D721Med (cell line): ENCODE measurements around the gene BTBD7.
A peak's percentile ranks its signal among the peaks of the same experiment; 100 is the strongest.

Source experiments
- DNase-seq: peaks from one replicate; pipeline ENCODE4 v3.0.0; 2011; ENCODE audit warnings: low spot score; ENCODE audit not compliant: insufficient read length
- FAIRE-seq: peaks from 2 replicates; lab custom pipeline; 2011; peaks lifted over from hg19 to GRCh38; lab: Jason Lieb, UNC
- TF ChIP-seq, protein P1 (sequence below): IDR thresholded peaks from 2 replicates; pipeline ENCODE4 v1.5.1; 2012; ENCODE audit warnings: mild to moderate bottlenecking, control low read depth; ENCODE audit not compliant: insufficient read depth; ENCODE audit errors: missing control alignments

Gene BTBD7

DNA sequence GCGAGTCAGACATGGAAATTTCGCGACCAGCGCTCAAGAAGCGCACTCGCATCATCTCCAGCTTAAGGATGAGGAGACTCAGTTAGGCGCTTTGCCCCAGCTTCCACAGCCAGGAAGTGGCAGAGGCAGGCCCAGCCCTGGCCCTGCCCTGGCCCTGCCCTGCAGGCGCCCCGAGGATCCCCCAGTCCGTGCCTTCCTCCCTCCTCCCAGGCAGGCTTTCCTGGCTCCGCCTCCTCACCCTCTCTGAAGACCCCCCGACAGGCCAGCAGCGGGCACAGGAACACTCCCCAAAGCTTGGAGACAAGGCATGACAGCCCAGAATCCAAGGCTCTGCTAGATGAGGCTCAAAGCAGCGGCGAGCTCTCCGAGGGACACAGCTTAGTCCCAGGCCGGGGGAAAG is 100.7 kb downstream of the BTBD7 start:
- DNase-seq (no peak), FAIRE-seq (no peak)
- TF ChIP-seq, protein P1, sequence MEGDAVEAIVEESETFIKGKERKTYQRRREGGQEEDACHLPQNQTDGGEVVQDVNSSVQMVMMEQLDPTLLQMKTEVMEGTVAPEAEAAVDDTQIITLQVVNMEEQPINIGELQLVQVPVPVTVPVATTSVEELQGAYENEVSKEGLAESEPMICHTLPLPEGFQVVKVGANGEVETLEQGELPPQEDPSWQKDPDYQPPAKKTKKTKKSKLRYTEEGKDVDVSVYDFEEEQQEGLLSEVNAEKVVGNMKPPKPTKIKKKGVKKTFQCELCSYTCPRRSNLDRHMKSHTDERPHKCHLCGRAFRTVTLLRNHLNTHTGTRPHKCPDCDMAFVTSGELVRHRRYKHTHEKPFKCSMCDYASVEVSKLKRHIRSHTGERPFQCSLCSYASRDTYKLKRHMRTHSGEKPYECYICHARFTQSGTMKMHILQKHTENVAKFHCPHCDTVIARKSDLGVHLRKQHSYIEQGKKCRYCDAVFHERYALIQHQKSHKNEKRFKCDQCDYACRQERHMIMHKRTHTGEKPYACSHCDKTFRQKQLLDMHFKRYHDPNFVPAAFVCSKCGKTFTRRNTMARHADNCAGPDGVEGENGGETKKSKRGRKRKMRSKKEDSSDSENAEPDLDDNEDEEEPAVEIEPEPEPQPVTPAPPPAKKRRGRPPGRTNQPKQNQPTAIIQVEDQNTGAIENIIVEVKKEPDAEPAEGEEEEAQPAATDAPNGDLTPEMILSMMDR: no peak

DNA sequence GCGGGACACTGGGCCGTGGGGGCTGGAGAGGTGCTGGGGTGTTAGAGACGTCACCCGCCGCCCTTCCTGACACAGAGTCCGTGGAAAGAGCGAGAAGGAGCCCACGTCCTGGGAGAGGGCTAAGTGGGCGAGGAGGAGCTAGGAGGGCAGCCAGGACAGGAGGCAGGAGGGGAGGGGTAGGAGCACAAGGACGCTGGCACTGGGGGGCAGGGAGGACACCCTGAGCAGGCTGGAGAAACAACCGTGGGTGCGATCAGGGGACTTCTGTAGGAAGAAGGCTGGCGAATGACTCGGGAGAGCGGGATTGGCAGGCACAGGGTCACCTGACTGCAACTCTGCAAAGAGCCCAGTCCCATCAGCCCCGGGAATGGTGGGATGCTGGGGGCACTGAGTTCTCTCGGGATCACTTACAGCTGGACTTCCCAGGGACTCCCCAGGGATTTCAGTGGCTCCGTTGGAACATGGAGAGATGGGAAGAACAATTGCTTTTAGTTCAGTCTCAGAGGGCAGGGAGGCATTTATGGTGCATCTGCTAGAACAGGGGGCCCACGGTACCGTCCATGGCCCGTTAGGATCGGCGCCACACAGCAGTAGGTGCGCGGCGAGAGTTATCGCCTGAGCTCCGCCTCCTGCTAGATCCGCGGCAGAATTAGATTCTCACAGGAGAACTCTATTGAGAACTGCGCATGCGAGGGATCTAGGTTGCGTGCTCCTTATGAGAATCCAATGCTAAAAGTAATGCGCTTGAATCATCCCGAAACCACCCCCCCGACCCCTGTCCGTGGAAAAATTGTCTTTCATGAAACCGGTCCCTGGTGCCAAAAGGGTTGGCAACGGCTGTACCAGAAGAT is 101.5 kb downstream of the BTBD7 start:
- TF ChIP-seq, protein P1: no peak
- FAIRE-seq (no peak), DNase-seq (peak; percentile 71)

DNA sequence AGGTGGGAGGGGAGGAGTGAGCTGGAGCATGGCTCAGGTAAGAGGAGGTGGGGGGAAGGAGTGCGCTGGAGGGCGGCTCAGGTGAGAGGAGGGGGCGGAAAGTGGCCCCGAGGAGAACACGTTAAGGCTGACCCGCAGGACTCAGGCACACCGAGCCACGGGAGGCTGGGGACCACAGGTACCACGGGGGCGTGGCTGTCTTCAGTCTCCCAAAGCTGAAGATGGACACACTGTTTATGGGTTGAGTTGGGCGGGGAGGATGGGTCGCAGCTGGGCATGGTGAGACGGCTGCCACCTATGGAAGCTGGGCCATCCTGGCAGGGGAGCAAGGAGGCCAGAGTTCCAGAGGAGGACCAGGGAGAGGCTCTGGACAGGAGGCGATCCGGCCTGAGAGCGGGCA is 102.3 kb downstream of the BTBD7 start:
- FAIRE-seq (no peak), DNase-seq (no peak)
- TF ChIP-seq, protein P1: no peak

DNA sequence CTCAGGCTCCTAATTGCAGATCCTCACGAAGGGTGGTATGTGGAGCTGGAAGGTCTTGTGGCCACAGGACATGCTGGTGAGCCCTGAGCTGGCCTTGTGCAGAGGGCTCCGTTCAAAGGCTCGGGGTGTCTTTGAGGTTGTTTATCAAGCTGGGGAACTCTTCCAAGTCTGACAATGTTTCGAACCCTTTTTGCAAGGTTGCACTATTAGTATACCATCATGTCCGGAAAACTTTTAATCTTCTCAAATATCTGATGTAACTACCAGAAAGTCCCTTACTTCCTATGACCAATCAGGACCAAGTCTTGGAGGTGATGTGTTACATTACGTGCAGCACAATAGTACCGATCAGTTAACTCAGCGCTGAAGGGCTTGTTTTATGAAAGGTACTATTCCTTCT is 104.3 kb downstream of the BTBD7 start:
- no peak for FAIRE-seq
- TF ChIP-seq, protein P1: no peak
- no peak for DNase-seq

DNA sequence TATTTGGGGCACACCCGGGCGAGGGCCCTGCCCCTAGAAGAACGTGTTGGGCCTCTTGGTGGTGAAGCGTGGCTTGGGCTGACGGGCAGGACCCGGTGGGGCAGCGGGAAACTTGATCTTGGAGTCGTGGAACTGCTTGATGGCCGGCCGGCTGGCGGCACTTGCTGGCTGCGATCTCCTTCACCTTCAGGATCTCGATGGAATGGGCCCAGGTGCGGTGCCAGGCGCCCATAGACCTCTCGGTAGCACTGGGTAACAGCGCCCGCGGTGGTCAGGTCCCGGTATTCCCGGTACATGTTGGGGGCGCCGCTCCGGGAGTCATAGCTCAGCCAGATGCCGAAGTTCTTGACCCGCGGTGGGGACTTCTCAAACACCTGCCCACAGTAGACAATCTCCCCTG is 109.3 kb downstream of the BTBD7 start:
- FAIRE-seq: no peak
- no peak for DNase-seq
- TF ChIP-seq, protein P1: no peak

DNA sequence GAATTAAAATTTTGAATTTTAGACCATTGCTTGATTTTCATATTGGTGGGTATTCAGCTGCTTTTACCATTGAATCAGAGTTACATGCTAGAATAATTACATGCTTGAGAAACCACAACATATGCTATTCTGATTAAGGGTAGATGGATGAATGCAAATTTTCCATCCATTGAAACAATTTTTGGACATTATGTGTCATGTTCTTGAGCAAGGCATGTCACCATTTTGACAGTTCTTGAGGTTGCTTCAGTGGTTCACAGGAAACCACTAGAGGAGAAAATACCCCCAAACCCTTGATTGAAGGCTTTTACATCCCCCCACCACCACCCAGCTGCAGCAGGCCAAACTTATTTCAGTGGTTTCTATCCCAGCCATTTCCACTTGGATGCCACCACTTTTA is 112.3 kb downstream of the BTBD7 start:
- DNase-seq (no peak), FAIRE-seq (no peak)

More for the DNA sequence above, 112.3 kb downstream of the BTBD7 start:
- TF ChIP-seq, protein P1: no peak
